Endothelial cell of umbilical vein (primary cell): ENCODE results near the gene CLK4.

Experiments used
- CTCF ChIP-seq, 2 donors: IDR thresholded peaks; 1 replicate in 1 of 2; 2 replicates in 1 of 2; pipeline ENCODE4 v1.5.1; 2011; ENCODE audit warnings: low read length in 2 of 2, mild to moderate bottlenecking in 2 of 2, moderate library complexity in 2 of 2, control low read depth in 1 of 2, inconsistent platforms in 1 of 2, low read depth in 1 of 2; ENCODE audit not compliant: insufficient read depth in 1 of 2; ENCODE audit errors: extremely low read depth in 1 of 2
- FOS ChIP-seq: IDR thresholded peaks from 2 replicates; pipeline ENCODE4 v1.6.1; 2011; ENCODE audit warnings: mild to moderate bottlenecking, low read length, moderate library complexity, borderline replicate concordance; ENCODE audit not compliant: insufficient read depth
- POLR2A ChIP-seq: IDR thresholded peaks from 2 replicates; pipeline ENCODE4 v1.6.1; 2012; ENCODE audit warnings: low read depth, mild to moderate bottlenecking, control low read depth, low read length

- TF ChIP-seq CTCF (IDR thresholded peaks at IDR 0.05; ENCODE audit: extremely low read depth in 1 of 2, insufficient read depth in 1 of 2, low read depth in 1 of 2, low read length in 2 of 2) = no peak
- no peak for TF ChIP-seq POLR2A
- TF ChIP-seq FOS = no peak
These were observed 40.3 kb upstream of the CLK4 start for GRCh38 chr5:178667101-178667500.
